ENCODE results near the gene TSPAN32.

GRCh38 chr11:2269601-2270321 lies 32.1 kb upstream of the TSPAN32 start:
- no peak for TF ChIP-seq CREB1 (IDR thresholded peaks at IDR 0.05; ENCODE audit: low read depth)
- no peak for TF ChIP-seq TCF12 (IDR thresholded peaks at IDR 0.05; ENCODE audit: low read depth)
- no peak for TF ChIP-seq YY1 (IDR thresholded peaks at IDR 0.05; ENCODE audit: low read depth)
- no peak for TF ChIP-seq CEBPB (IDR thresholded peaks at IDR 0.05)
- TF ChIP-seq EP300 (IDR thresholded peaks at IDR 0.05; ENCODE audit: borderline replicate concordance): no peak
- TF ChIP-seq, protein P1, sequence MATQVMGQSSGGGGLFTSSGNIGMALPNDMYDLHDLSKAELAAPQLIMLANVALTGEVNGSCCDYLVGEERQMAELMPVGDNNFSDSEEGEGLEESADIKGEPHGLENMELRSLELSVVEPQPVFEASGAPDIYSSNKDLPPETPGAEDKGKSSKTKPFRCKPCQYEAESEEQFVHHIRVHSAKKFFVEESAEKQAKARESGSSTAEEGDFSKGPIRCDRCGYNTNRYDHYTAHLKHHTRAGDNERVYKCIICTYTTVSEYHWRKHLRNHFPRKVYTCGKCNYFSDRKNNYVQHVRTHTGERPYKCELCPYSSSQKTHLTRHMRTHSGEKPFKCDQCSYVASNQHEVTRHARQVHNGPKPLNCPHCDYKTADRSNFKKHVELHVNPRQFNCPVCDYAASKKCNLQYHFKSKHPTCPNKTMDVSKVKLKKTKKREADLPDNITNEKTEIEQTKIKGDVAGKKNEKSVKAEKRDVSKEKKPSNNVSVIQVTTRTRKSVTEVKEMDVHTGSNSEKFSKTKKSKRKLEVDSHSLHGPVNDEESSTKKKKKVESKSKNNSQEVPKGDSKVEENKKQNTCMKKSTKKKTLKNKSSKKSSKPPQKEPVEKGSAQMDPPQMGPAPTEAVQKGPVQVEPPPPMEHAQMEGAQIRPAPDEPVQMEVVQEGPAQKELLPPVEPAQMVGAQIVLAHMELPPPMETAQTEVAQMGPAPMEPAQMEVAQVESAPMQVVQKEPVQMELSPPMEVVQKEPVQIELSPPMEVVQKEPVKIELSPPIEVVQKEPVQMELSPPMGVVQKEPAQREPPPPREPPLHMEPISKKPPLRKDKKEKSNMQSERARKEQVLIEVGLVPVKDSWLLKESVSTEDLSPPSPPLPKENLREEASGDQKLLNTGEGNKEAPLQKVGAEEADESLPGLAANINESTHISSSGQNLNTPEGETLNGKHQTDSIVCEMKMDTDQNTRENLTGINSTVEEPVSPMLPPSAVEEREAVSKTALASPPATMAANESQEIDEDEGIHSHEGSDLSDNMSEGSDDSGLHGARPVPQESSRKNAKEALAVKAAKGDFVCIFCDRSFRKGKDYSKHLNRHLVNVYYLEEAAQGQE (IDR thresholded peaks at IDR 0.05; ENCODE audit: low read depth): no peak
- TF ChIP-seq TAF1 (IDR thresholded peaks at IDR 0.05; ENCODE audit: low read depth): no peak
- TF ChIP-seq FOXM1 (IDR thresholded peaks at IDR 0.05; ENCODE audit: borderline replicate concordance, low read depth): no peak
- TF ChIP-seq, protein P2, sequence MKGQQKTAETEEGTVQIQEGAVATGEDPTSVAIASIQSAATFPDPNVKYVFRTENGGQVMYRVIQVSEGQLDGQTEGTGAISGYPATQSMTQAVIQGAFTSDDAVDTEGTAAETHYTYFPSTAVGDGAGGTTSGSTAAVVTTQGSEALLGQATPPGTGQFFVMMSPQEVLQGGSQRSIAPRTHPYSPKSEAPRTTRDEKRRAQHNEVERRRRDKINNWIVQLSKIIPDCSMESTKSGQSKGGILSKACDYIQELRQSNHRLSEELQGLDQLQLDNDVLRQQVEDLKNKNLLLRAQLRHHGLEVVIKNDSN (IDR thresholded peaks at IDR 0.05): peak; percentile 55; the same call in 1 of the 2 replicates
- TF ChIP-seq RAD21 (IDR thresholded peaks at IDR 0.05; ENCODE audit: low read depth): peak; percentile 28; the same call in 1 of the 2 replicates
- peak; percentile 95 for TF ChIP-seq MAX (IDR thresholded peaks at IDR 0.05)
- no peak for TF ChIP-seq ZBTB7A (IDR thresholded peaks at IDR 0.05; ENCODE audit: low read depth)
- TF ChIP-seq EGR1 (IDR thresholded peaks at IDR 0.05): no peak

Data from Ishikawa (cell line).